GM20431 (cell line): Measurements from ENCODE around the gene ATP8B4.

ENCODE experiments used
- in situ Hi-C: fragments of 300-500 bp; cut with MseI, MboI; formaldehyde crosslinking; loops from one replicate; pipeline ENCODE4 v1.15.0; 2020; ENCODE audit warnings: low sequenced_read_pairs; ENCODE audit not compliant: unreplicated experiment

ATP8B4 gene

GRCh38 chr15:49902685-49903501, 216.1 kb downstream of the ATP8B4 start:
- in situ Hi-C loops = no loop called here

GRCh38 chr15:49901996-49902684, 216.9 kb downstream of the ATP8B4 start:
- in situ Hi-C loops = no loop called here

- in situ Hi-C loops = no loop called here
Measured at GRCh38 chr15:49901321-49901720, 217.7 kb downstream of the ATP8B4 start.

- in situ Hi-C loops = no loop called here
Measured at GRCh38 chr15:49900903-49901235, 218.2 kb downstream of the ATP8B4 start.

GRCh38 chr15:49900006-49900902, 218.8 kb downstream of the ATP8B4 start:
- in situ Hi-C loops = no loop called here

GRCh38 chr15:49898575-49899283, 220.3 kb downstream of the ATP8B4 start:
- in situ Hi-C loops = no loop called here

GRCh38 chr15:49898097-49898496, 220.9 kb downstream of the ATP8B4 start:
- in situ Hi-C loops = no loop called here

- in situ Hi-C loops = no loop called here
Measured at GRCh38 chr15:49895347-49896223, 223.4 kb downstream of the ATP8B4 start.

- in situ Hi-C loops = no loop called here
Measured at GRCh38 chr15:49890689-49891088, 228.3 kb downstream of the ATP8B4 start.

GRCh38 chr15:49889536-49889935, 229.5 kb downstream of the ATP8B4 start:
- in situ Hi-C loops = no loop called here

GRCh38 chr15:49888734-49889133, 230.3 kb downstream of the ATP8B4 start:
- in situ Hi-C loops = no loop called here

GRCh38 chr15:49888323-49888693, 230.7 kb downstream of the ATP8B4 start:
- in situ Hi-C loops = no loop called here

- in situ Hi-C loops = no loop called here
Measured at GRCh38 chr15:49887659-49888322, 231.2 kb downstream of the ATP8B4 start.

GRCh38 chr15:49883121-49883520, 235.9 kb downstream of the ATP8B4 start:
- in situ Hi-C loops = no loop called here

- in situ Hi-C loops = no loop called here
Measured at GRCh38 chr15:49881866-49882265, 237.2 kb downstream of the ATP8B4 start.

- in situ Hi-C loops = no loop called here
Measured at GRCh38 chr15:49881433-49881832, 237.6 kb downstream of the ATP8B4 start.

GRCh38 chr15:49877873-49878521, 241.0 kb downstream of the ATP8B4 start:
- in situ Hi-C loops = no loop called here
